PC-3 (cell line): ENCODE data around the gene ACTRT3. TPM values are rescaled to one million over a fixed set of nuclear protein-coding genes. Genes with fewer than 3 reads are reported as not detected.

Experiments used
- ATAC-seq: fragments of 200-7000 bp; cut with Tn5 transposase; 2 replicates; pipeline ENCODE4 v1.9.1; 2020; ENCODE audit warnings: mild to moderate bottlenecking, moderate library complexity
- BruUV-seq: library from RNA; stranded (reverse); fragments of 400-500 nt; replicated peaks from 2 replicates; lab custom pipeline; 2021; lab: Mats Ljungman, UMichigan
- CTCF ChIA-PET: fragments of 300-600 bp; sonication (Branson Sonifier 250); formaldehyde crosslinking; loops from one replicate; lab custom pipeline; 2022; ENCODE audit warnings: antibody characterized with exemption; lab: Charles Lee
- POLR2A ChIA-PET: fragments of 300-600 bp; sonication (Branson Sonifier 250); formaldehyde crosslinking; loops from one replicate; lab custom pipeline; 2022; ENCODE audit warnings: antibody characterized with exemption; ENCODE audit not compliant: unreplicated experiment; lab: Charles Lee
- DNase-seq: peaks from one replicate; pipeline ENCODE4 v3.0.0-alpha.2; 2015
- H2AFZ ChIP-seq: fragments of 300-600 bp; sonication (generic); 2 replicates; pipeline ENCODE4 v1.6.0; 2016; ENCODE audit warnings: antibody characterized with exemption, low read length
- H3F3A ChIP-seq: fragments of 300-600 bp; sonication (generic); one replicate; pipeline ENCODE4 v1.6.0; 2017; ENCODE audit warnings: antibody characterized with exemption, low read length, control low read depth, mild to moderate bottlenecking; ENCODE audit not compliant: unreplicated experiment
- H3K27ac ChIP-seq: fragments of 300-600 bp; sonication (generic); 2 replicates; pipeline ENCODE4 v1.5.1; 2016; ENCODE audit warnings: mild to moderate bottlenecking, low read length
- H3K27me3 ChIP-seq: fragments of 300-600 bp; sonication (generic); 2 replicates; pipeline ENCODE4 v1.6.1; 2016; ENCODE audit warnings: low read length, mixed read lengths
- H3K36me3 ChIP-seq: fragments of 300-600 bp; sonication (generic); 2 replicates; pipeline ENCODE4 v1.6.1; 2016; ENCODE audit warnings: low read depth, mixed run types, low read length, mixed read lengths
- H3K4me1 ChIP-seq: fragments of 300-600 bp; sonication (generic); 2 replicates; pipeline ENCODE4 v1.5.1; 2016; ENCODE audit warnings: low read length; ENCODE audit not compliant: insufficient read depth
- H3K4me2 ChIP-seq: fragments of 300-600 bp; sonication (generic); 2 replicates; pipeline ENCODE4 v1.6.0; 2016; ENCODE audit warnings: low read length
- H3K4me3 ChIP-seq: fragments of 300-600 bp; sonication (generic); 2 replicates; pipeline ENCODE4 v1.5.1; 2016; ENCODE audit warnings: mild to moderate bottlenecking, low read length, mixed read lengths
- H3K79me2 ChIP-seq: fragments of 300-600 bp; sonication (generic); 2 replicates; pipeline ENCODE4 v1.6.1; 2017; ENCODE audit warnings: low read length, mixed read lengths
- H3K9ac ChIP-seq: fragments of 300-600 bp; sonication (generic); 2 replicates; pipeline ENCODE4 v1.6.0; 2016; ENCODE audit warnings: mild to moderate bottlenecking, low read length
- H3K9me2 ChIP-seq: fragments of 300-600 bp; sonication (generic); replicated peaks from 2 replicates; pipeline ENCODE4 v1.6.1; 2016; ENCODE audit warnings: mixed run types, low read length, mixed read lengths
- H3K9me3 ChIP-seq: fragments of 300-600 bp; sonication (generic); 2 replicates; pipeline ENCODE4 v1.6.1; 2016; ENCODE audit warnings: low read length, mixed read lengths
- H4K20me1 ChIP-seq: fragments of 300-600 bp; sonication (generic); 2 replicates; pipeline ENCODE4 v1.6.1; 2016; ENCODE audit warnings: low read length, mixed read lengths
- CTCF ChIP-seq: fragments of 300-600 bp; sonication (generic); conservative IDR thresholded peaks from 2 replicates; pipeline ENCODE4 v1.5.1; 2017; ENCODE audit warnings: antibody characterized with exemption, low read depth, mild to moderate bottlenecking, low read length
- EZH2 ChIP-seq: fragments of 300-600 bp; sonication (generic); IDR thresholded peaks from one replicate; pipeline ENCODE4 v1.6.1; 2017; ENCODE audit warnings: antibody characterized with exemption, mild to moderate bottlenecking, low read length; ENCODE audit not compliant: unreplicated experiment
- EZH2phosphoT487 ChIP-seq: fragments of 300-600 bp; sonication (generic); IDR thresholded peaks from 2 replicates; pipeline ENCODE4 v1.6.1; 2018; ENCODE audit warnings: mild to moderate bottlenecking, antibody characterized with exemption, low read length, borderline replicate concordance
- intact Hi-C: fragments of 100-400 bp; cut with micrococcal nuclease; formaldehyde crosslinking; loops from 2 replicates; pipeline ENCODE4 v1.9.0; 2023
- total RNA-seq: library from RNA; depleted of rRNA; stranded (reverse); fragments of >200 nt; gene quantifications from 2 replicates; pipeline ENCODE4 v1.2.3, GENCODE V29; 2014

ACTRT3 gene
- total RNA-seq, 1 experiment from 2014 or later, result 2.6 TPM

- H3K27ac ChIP-seq, result no peak overlapping the region
- ChIA-PET POLR2A (no interaction called here), CTCF (no interaction called here)
- peaks cover 20% of the 10 kb centered on the region for H3K4me1 ChIP-seq
- no peaks in the 10 kb centered on the region for H3F3A ChIP-seq
- intact Hi-C loops, result no loop called here
- no peaks in the 10 kb centered on the region for H3K9me3 ChIP-seq
- DNase-seq, result peak; percentile 47
- no peak for TF ChIP-seq CTCF
- no peak for TF ChIP-seq EZH2phosphoT487
- TF ChIP-seq EZH2, result no peak
- H4K20me1 ChIP-seq, result no peaks in the 10 kb centered on the region
- 0 out of 2 replicates have a peak, but pooled peaks cover 3% of the 10 kb centered on the region for H3K9me2 ChIP-seq
- H2AFZ ChIP-seq, result 0 out of 2 replicates have a peak overlapping the region, but pooled peaks have one; percentile 29
- no peak overlapping the region for H3K9ac ChIP-seq
- no TSS peak for BruUV-seq
- no peak overlapping the region for H3K4me3 ChIP-seq
- no peak overlapping the region for H3K4me2 ChIP-seq
- H3K79me2 ChIP-seq, result no peaks in the 10 kb centered on the region
- no peaks in the 10 kb centered on the region for H3K36me3 ChIP-seq
- no peak for ATAC-seq
- no peaks in the 10 kb centered on the region for H3K27me3 ChIP-seq
These were observed 14.7 kb downstream of the ACTRT3 start for GRCh38 chr3:169754711-169755110.

DNA sequence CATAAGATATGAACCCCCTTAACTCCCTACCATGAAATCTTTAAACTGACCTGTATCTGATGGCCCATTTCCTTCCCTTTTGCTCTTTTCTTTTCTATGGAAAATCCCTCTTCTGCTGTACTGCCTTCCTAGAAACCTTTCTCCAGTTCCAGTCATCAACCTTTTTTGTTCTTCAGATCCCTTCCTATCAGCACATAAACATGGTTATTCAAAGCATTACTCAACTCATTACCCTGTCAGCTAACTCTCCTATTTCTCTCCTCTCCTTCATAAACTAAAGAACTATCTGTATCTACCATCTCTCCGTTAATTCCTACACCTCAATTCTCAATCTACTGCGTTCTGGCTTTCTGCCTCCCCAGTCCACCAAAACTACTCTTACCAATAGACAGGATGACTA, 17.5 kb downstream of the ACTRT3 start:
- TF ChIP-seq EZH2 (no peak), CTCF (no peak), EZH2phosphoT487 (no peak)
- no TSS peak for BruUV-seq
- no peaks in the 10 kb centered on the region for H4K20me1 ChIP-seq
- ChIA-PET CTCF (no interaction called here), POLR2A (no interaction called here)
- H3K79me2 ChIP-seq, result no peaks in the 10 kb centered on the region
- no peak overlapping the region for H3K9ac ChIP-seq
- H3F3A ChIP-seq, result no peaks in the 10 kb centered on the region
- no peaks in the 10 kb centered on the region for H3K9me3 ChIP-seq
- intact Hi-C loops, result no loop called here
- no peak overlapping the region for H3K4me2 ChIP-seq
- no peaks in the 10 kb centered on the region for H3K36me3 ChIP-seq
- ATAC-seq, result no peak
- 0 out of 2 replicates have a peak, but pooled peaks cover 3% of the 10 kb centered on the region for H3K9me2 ChIP-seq
- DNase-seq, result no peak
- H3K4me3 ChIP-seq, result no peak overlapping the region
- H2AFZ ChIP-seq, result no peak overlapping the region
- H3K27ac ChIP-seq, result no peak overlapping the region
- no peaks in the 10 kb centered on the region for H3K27me3 ChIP-seq
- peaks cover 19% of the 10 kb centered on the region for H3K4me1 ChIP-seq

GRCh38 chr3:169750665-169751064, 18.7 kb downstream of the ACTRT3 start:
- Histone ChIP-seq H3K27me3 (no peaks in the 10 kb centered on the region), H3K4me3 (no peak overlapping the region), H3K9me3 (no peaks in the 10 kb centered on the region), H3K27ac (no peak overlapping the region), H3K4me1 (peaks cover 19% of the 10 kb centered on the region), H3K4me2 (no peak overlapping the region), H3K9me2 (0 out of 2 replicates have a peak, but pooled peaks cover 3% of the 10 kb centered on the region), H2AFZ (no peak overlapping the region), H4K20me1 (no peaks in the 10 kb centered on the region), H3K9ac (no peak overlapping the region), H3K79me2 (no peaks in the 10 kb centered on the region), H3K36me3 (no peaks in the 10 kb centered on the region), H3F3A (no peaks in the 10 kb centered on the region)
- no peak for DNase-seq
- no peak for ATAC-seq
- BruUV-seq, result no TSS peak
- POLR2A ChIA-PET, result no interaction called here
- CTCF ChIA-PET, result no interaction called here
- intact Hi-C loops, result no loop called here
- TF ChIP-seq EZH2phosphoT487 (no peak), CTCF (no peak), EZH2 (no peak)
